SK-N-MC (cell line): Measurements from ENCODE around the gene RRBP1.

ENCODE experiments used
- EZH2 ChIP-seq: fragments of 200-600 bp; sonication (generic); IDR thresholded peaks from one replicate; pipeline ENCODE4 v1.6.1; 2017; ENCODE audit warnings: antibody characterized with exemption
- POLR2AphosphoS5 ChIP-seq: IDR thresholded peaks from 2 replicates; pipeline ENCODE4 v1.6.1; 2012; ENCODE audit warnings: mild to moderate bottlenecking, low read depth, low read length, borderline replicate concordance

GRCh38 chr20:17653835-17654648, 28.0 kb downstream of the RRBP1 start:
- no peak for TF ChIP-seq POLR2AphosphoS5
- no peak for TF ChIP-seq EZH2
